GM12878 (cell line): Measurements from ENCODE around the gene SDS. TPM values are rescaled to one million over a fixed set of nuclear protein-coding genes. Genes with fewer than 3 reads are reported as not detected.

Experiments used
- ATAC-seq: fragments of 200-7000 bp; cut with Tn5 transposase; 3 replicates; pipeline ENCODE4 v1.9.1; 2020; ENCODE audit warnings: mild to moderate bottlenecking, moderate library complexity
- BruUV-seq: library from RNA; stranded (reverse); fragments of 400-500 nt; replicated peaks from 2 replicates; lab custom pipeline; 2021; lab: Mats Ljungman, UMichigan
- CTCF ChIA-PET: fragments of 300-600 bp; sonication (Branson Sonifier 250); formaldehyde crosslinking; extraction: SDS; loops from one replicate; lab custom pipeline; 2021; ENCODE audit warnings: inconsistent platforms; lab: Yijun Ruan, JAX
- POLR2A ChIA-PET: fragments of 350-600 bp; formaldehyde crosslinking; extraction: SDS; loops from one replicate; lab custom pipeline; 2021; ENCODE audit warnings: inconsistent platforms; lab: Charles Lee
- RAD21 ChIA-PET: fragments of 300-600 bp; sonication (Branson Sonifier 250); formaldehyde crosslinking; loops from one replicate; lab custom pipeline; 2023; ENCODE audit warnings: antibody characterized with exemption; ENCODE audit not compliant: unreplicated experiment; lab: Charles Lee
- SMC1A ChIA-PET: fragments of 300-600 bp; sonication (Branson Sonifier 250); formaldehyde crosslinking; loops from one replicate; lab custom pipeline; 2023; ENCODE audit not compliant: unreplicated experiment, uncharacterized antibody; lab: Charles Lee
- DNase-seq: peaks from one replicate; pipeline ENCODE4 v3.0.0-alpha.2; 2011; ENCODE audit warnings: low read depth, low spot score
- FAIRE-seq: peaks from 3 replicates; lab custom pipeline; 2011; peaks lifted over from hg19 to GRCh38; lab: Jason Lieb, UNC
- H2AFZ ChIP-seq: 2 replicates; pipeline ENCODE4 v1.6.0; 2011; ENCODE audit warnings: low read depth, low read length, control low read depth; ENCODE audit not compliant: control insufficient read depth
- H3K27ac ChIP-seq: 2 replicates; pipeline ENCODE4 v1.5.1; 2011; ENCODE audit warnings: control low read depth; ENCODE audit not compliant: control insufficient read depth, insufficient read depth
- H3K27me3 ChIP-seq, 2 experiments: replicated peaks in 1 of 2; 2 replicates each; pipeline versions ENCODE4 v1.6.0 to v1.6.1; 2011; ENCODE audit warnings: low read length in 1 of 2; ENCODE audit not compliant: control insufficient read depth in 2 of 2, insufficient read depth in 2 of 2
- H3K36me3 ChIP-seq, 2 experiments: 2 replicates each; pipeline ENCODE4 v1.5.1; 2011; ENCODE audit warnings: low read length in 1 of 2; ENCODE audit not compliant: control insufficient read depth in 2 of 2, insufficient read depth in 2 of 2
- H3K4me1 ChIP-seq: 2 replicates; pipeline ENCODE4 v1.6.1; 2011; ENCODE audit warnings: mild to moderate bottlenecking, low read length, moderate library complexity, mixed read lengths; ENCODE audit not compliant: control insufficient read depth, insufficient read depth
- H3K4me2 ChIP-seq: 2 replicates; pipeline ENCODE4 v1.6.0; 2011; ENCODE audit warnings: control low read depth; ENCODE audit not compliant: control insufficient read depth, insufficient read depth
- H3K4me3 ChIP-seq: fragments of 200-600 bp; sonication (generic); 2 replicates; pipeline ENCODE4 v1.5.1; 2016
- H3K79me2 ChIP-seq: 2 replicates; pipeline ENCODE4 v1.6.0; 2011; ENCODE audit warnings: low read length; ENCODE audit not compliant: control insufficient read depth, insufficient read depth
- H3K9ac ChIP-seq: 2 replicates; pipeline ENCODE4 v1.8.0; 2011; ENCODE audit warnings: low read length, control low read depth, mixed read lengths; ENCODE audit not compliant: control insufficient read depth, insufficient read depth
- H3K9me3 ChIP-seq: replicated peaks from 3 replicates; pipeline ENCODE4 v1.5.1; 2011; ENCODE audit warnings: mild to moderate bottlenecking, low read length; ENCODE audit not compliant: control insufficient read depth, insufficient read depth
- H4K20me1 ChIP-seq: 2 replicates; pipeline ENCODE4 v1.6.0; 2011; ENCODE audit not compliant: control insufficient read depth, insufficient read depth
- BHLHE40 ChIP-seq, 2 experiments: fragments of 450-650 bp in 1 of 2; IDR thresholded peaks; 2 replicates each; pipeline ENCODE4 v1.6.1; 2011 to 2017; ENCODE audit warnings: low read depth in 2 of 2, borderline replicate concordance in 1 of 2, improper control_type of control experiment in 1 of 2, low read length in 1 of 2, mild to moderate bottlenecking in 1 of 2
- CHD1 ChIP-seq: IDR thresholded peaks from 2 replicates; pipeline ENCODE4 v1.6.1; 2012; ENCODE audit warnings: low read depth, low read length, improper control_type of control experiment
- CREM ChIP-seq: IDR thresholded peaks from 2 replicates; pipeline ENCODE4 v1.6.1; 2014; ENCODE audit warnings: antibody characterized with exemption, low read depth
- ESRRA ChIP-seq: IDR thresholded peaks from 2 replicates; pipeline ENCODE4 v1.6.1; 2012; ENCODE audit warnings: mild to moderate bottlenecking, low read length, improper control_type of control experiment
- GATAD2B ChIP-seq: fragments of 450-650 bp; conservative IDR thresholded peaks from 2 replicates; pipeline ENCODE4 v1.6.1; 2017; ENCODE audit warnings: low read depth, mild to moderate bottlenecking, moderate library complexity
- IRF3 ChIP-seq: fragments of 450-650 bp; IDR thresholded peaks from 2 replicates; pipeline ENCODE4 v1.6.1; 2014; ENCODE audit warnings: mild to moderate bottlenecking
- MAX ChIP-seq: IDR thresholded peaks from 2 replicates; pipeline ENCODE4 v1.6.1; 2012; ENCODE audit warnings: low read depth, low read length, improper control_type of control experiment
- NFIC ChIP-seq: IDR thresholded peaks from 2 replicates; pipeline ENCODE4 v1.6.1; 2012; ENCODE audit warnings: low read depth, mild to moderate bottlenecking, inconsistent platforms, low read length, moderate library complexity
- NFYB ChIP-seq: IDR thresholded peaks from 2 replicates; pipeline ENCODE4 v1.6.1; 2011; ENCODE audit warnings: low read depth, mild to moderate bottlenecking, low read length, improper control_type of control experiment, moderate library complexity; ENCODE audit not compliant: insufficient read depth
- PKNOX1 ChIP-seq: fragments of 450-650 bp; IDR thresholded peaks from 2 replicates; pipeline ENCODE4 v1.6.1; 2016; ENCODE audit warnings: mild to moderate bottlenecking
- POLR2A ChIP-seq: IDR thresholded peaks from 2 replicates; pipeline ENCODE4 v1.6.1; 2011; ENCODE audit warnings: low read depth, mild to moderate bottlenecking, low read length
- POLR2AphosphoS5 ChIP-seq: IDR thresholded peaks from 2 replicates; pipeline ENCODE4 v1.6.1; 2011; ENCODE audit warnings: mild to moderate bottlenecking, low read length, inconsistent platforms
- RB1 ChIP-seq: fragments of 450-650 bp; formaldehyde crosslinking; IDR thresholded peaks from 2 replicates; pipeline ENCODE4 v1.6.1; 2017; ENCODE audit warnings: mild to moderate bottlenecking, borderline replicate concordance
- REST ChIP-seq: IDR thresholded peaks from 2 replicates; pipeline ENCODE4 v1.6.1; 2012; ENCODE audit warnings: mild to moderate bottlenecking, low read depth, low read length
- SMAD1 ChIP-seq: fragments of 450-650 bp; IDR thresholded peaks from 2 replicates; pipeline ENCODE4 v1.6.1; 2018; ENCODE audit warnings: mild to moderate bottlenecking, low read depth; ENCODE audit not compliant: partially characterized antibody
- SUZ12 ChIP-seq: fragments of 200-600 bp; sonication (generic); IDR thresholded peaks from one replicate; pipeline ENCODE4 v1.6.1; 2018; ENCODE audit warnings: antibody characterized with exemption, mild to moderate bottlenecking; ENCODE audit not compliant: unreplicated experiment
- USF2 ChIP-seq: IDR thresholded peaks from 2 replicates; pipeline ENCODE4 v1.6.1; 2011; ENCODE audit warnings: low read depth, low read length, improper control_type of control experiment, borderline replicate concordance
- WGBS: methylation state at CpG from one replicate; pipeline ENCODE4 v1.1.6; 2016; ENCODE audit warnings: low lambda C conversion rate; ENCODE audit not compliant: insufficient replicate concordance, insufficient coverage; ENCODE audit errors: missing lambda C conversion rate; 5-methylcytosine and 5-hydroxymethylcytosine counted together
- in situ Hi-C: fragments of 300-500 bp; cut with MboI; formaldehyde crosslinking; loops from 9 replicates; pipeline ENCODE4 v1.14.3; 2018; ENCODE audit warnings: mixed read lengths
- intact Hi-C: fragments of 100-400 bp; cut with micrococcal nuclease; formaldehyde crosslinking; loops from one replicate; pipeline ENCODE4 v1.14.2; 2022; ENCODE audit not compliant: unreplicated experiment
- polyA plus RNA-seq, 11 experiments: library from polyadenylated mRNA; depleted of rRNA in 4 of 11; unstranded in 6 of 11; stranded (reverse) in 5 of 11; fragments of >200 nt; fragmentation: Nextera tagmentation in 4 of 11; fragmentation: Illumina TruSeq in 1 of 11; extraction: Ambion mirVana in 4 of 11; extraction: Trizol in 1 of 11; gene quantifications; 1 replicate in 1 of 11; 2 replicates in 10 of 11; pipeline versions ENCODE4 v1.2.1 to v1.2.3, GENCODE V29; 2011 to 2016; ENCODE audit warnings: inconsistent platforms in 2 of 11, missing spikeins in 2 of 11, low read depth in 1 of 11
- total RNA-seq, 4 experiments: library from RNA; depleted of rRNA in 3 of 4; stranded (reverse); fragments of >200 nt in 3 of 4; fragmentation: Illumina TruSeq in 1 of 4; extraction: Trizol in 1 of 4; gene quantifications; 2 replicates each; pipeline versions ENCODE4 v1.2.1 to v1.2.3, GENCODE V29; 2013 to 2021

SDS gene
- total and polyA plus RNA-seq, 10 of the 15 experiments (the other 5 are each of a cell fraction or from before 2014, with no cell fraction given): 0.18 TPM; not detected in 9

GRCh38 chr12:113390064-113391043 is 13.3 kb downstream of the SDS start:
- CTCF ChIA-PET: no interaction called here
- BruUV-seq: TSS peak; percentile 91
- RAD21 ChIA-PET: no interaction called here
- TF ChIP-seq REST: no peak
- TF ChIP-seq PKNOX1: no peak
- no peak for TF ChIP-seq RB1
- no peak for TF ChIP-seq CREM
- TF ChIP-seq GATAD2B: no peak
- TF ChIP-seq IRF3: no peak
- no peak for TF ChIP-seq MAX
- no peak for TF ChIP-seq CHD1
- no peak for TF ChIP-seq NFYB
- TF ChIP-seq USF2: no peak
- no peak for TF ChIP-seq POLR2A
- no peak for TF ChIP-seq POLR2AphosphoS5
- no peak for TF ChIP-seq SMAD1
- TF ChIP-seq ESRRA: no peak
- TF ChIP-seq BHLHE40 (IDR thresholded peaks at IDR 0.05; ENCODE audit: borderline replicate concordance in 1 of 2, low read depth in 2 of 2, low read length in 1 of 2): no peak
- TF ChIP-seq NFIC: no peak
- no peak for TF ChIP-seq SUZ12

More at GRCh38 chr12:113390064-113391043, 13.3 kb downstream of the SDS start:
- WGBS: 90% methylated on average over 6 of the region's 6 CpGs
- Histone ChIP-seq H3K27ac (no peak overlapping the region), H3K36me3 (no peaks in the 10 kb centered on the region; a peak in 3 of 4 replicates), H2AFZ (no peak overlapping the region), H3K4me1 (no peaks in the 10 kb centered on the region; the same call in none of the 2 replicates), H3K9me3 (no peaks in the 10 kb centered on the region), H4K20me1 (no peaks in the 10 kb centered on the region), H3K27me3 (no peaks in the 10 kb centered on the region), H3K4me2 (no peak overlapping the region), H3K79me2 (no peaks in the 10 kb centered on the region), H3K9ac (no peak overlapping the region), H3K4me3 (no peak overlapping the region)
- no peak for FAIRE-seq
- no peak for DNase-seq
- in situ Hi-C loops (no loop called here), intact Hi-C loops (no loop called here)
- POLR2A ChIA-PET: no interaction called here
- no peak for ATAC-seq
- SMC1A ChIA-PET: no interaction called here
